Endothelial cell of umbilical vein (primary cell): Measurements from ENCODE around the gene DIP2C. TPM values are rescaled to one million over a fixed set of nuclear protein-coding genes. Genes with fewer than 3 reads are reported as not detected.
A peak's percentile ranks its signal among the peaks of the same experiment; 100 is the strongest.

Experiments
- BruUV-seq: library from RNA; stranded (reverse); fragments of 400-500 nt; replicated peaks from 2 replicates; lab custom pipeline; 2021; lab: Mats Ljungman, UMichigan
- CTCF ChIA-PET: fragments of 300-600, 350-600 bp; sonication (Branson Sonifier 250); formaldehyde crosslinking; loops from one replicate; lab custom pipeline; 2021; ENCODE audit warnings: antibody characterized with exemption, inconsistent platforms; lab: Charles Lee
- POLR2A ChIA-PET: fragments of 300-600, 350-600 bp; sonication (Branson Sonifier 250); formaldehyde crosslinking; loops from one replicate; lab custom pipeline; 2021; ENCODE audit warnings: antibody characterized with exemption, inconsistent platforms; lab: Charles Lee
- DNase-seq: peaks from one replicate; pipeline ENCODE4 v3.0.0-alpha.2; 2011; ENCODE audit warnings: low read depth, low spot score
- FAIRE-seq: peaks from 2 replicates; lab custom pipeline; 2011; peaks lifted over from hg19 to GRCh38; lab: Jason Lieb, UNC
- H2AFZ ChIP-seq: 2 replicates; pipeline ENCODE4 v1.6.0; 2012; ENCODE audit warnings: low read depth, low read length, control low read depth, inconsistent platforms
- H3K27ac ChIP-seq: 2 replicates; pipeline ENCODE4 v1.5.1; 2011; ENCODE audit warnings: low read depth, mild to moderate bottlenecking, control low read depth, low read length, moderate library complexity; ENCODE audit not compliant: insufficient read depth
- H3K27me3 ChIP-seq, 2 experiments: 2 replicates each; pipeline versions ENCODE4 v1.6.0 to v1.6.1; 2011; ENCODE audit warnings: low read length in 2 of 2, mixed read lengths in 1 of 2; ENCODE audit not compliant: control insufficient read depth in 2 of 2, insufficient read depth in 2 of 2
- H3K36me3 ChIP-seq, 2 experiments: 2 replicates in 1 of 2; 3 replicates in 1 of 2; pipeline ENCODE4 v1.5.1; 2011; ENCODE audit warnings: low read length in 2 of 2, mild to moderate bottlenecking in 1 of 2, moderate library complexity in 1 of 2; ENCODE audit not compliant: control insufficient read depth in 2 of 2, insufficient read depth in 2 of 2; ENCODE audit errors: extremely low read depth in 1 of 2
- H3K4me1 ChIP-seq: 3 replicates; pipeline ENCODE4 v1.5.1; 2011; ENCODE audit warnings: mild to moderate bottlenecking, low read length; ENCODE audit not compliant: control insufficient read depth, insufficient read depth; ENCODE audit errors: extremely low read depth
- H3K4me2 ChIP-seq: 2 replicates; pipeline ENCODE4 v1.6.1; 2011; ENCODE audit warnings: low read length, control low read depth, mixed read lengths; ENCODE audit not compliant: insufficient read depth
- H3K4me3 ChIP-seq, 3 experiments: fragments of 200-600 bp in 1 of 3; sonication (generic), shearing (Covaris generic) in 1 of 3; replicated peaks in 1 of 3; 2 replicates each; pipeline ENCODE4 v1.5.1; 2011 to 2016; ENCODE audit warnings: control low read depth in 3 of 3, low read length in 3 of 3, mild to moderate bottlenecking in 2 of 3, inconsistent platforms in 1 of 3, low read depth in 1 of 3, moderate library complexity in 1 of 3; ENCODE audit not compliant: insufficient read depth in 1 of 3
- H3K79me2 ChIP-seq: 2 replicates; pipeline ENCODE4 v1.6.0; 2012; ENCODE audit warnings: low read length, inconsistent platforms; ENCODE audit not compliant: control insufficient read depth, insufficient read depth
- H3K9ac ChIP-seq: replicated peaks from 2 replicates; pipeline ENCODE3; 2011; ENCODE audit warnings: low read length, control low read depth; ENCODE audit not compliant: insufficient read depth; ENCODE audit errors: extremely low read depth
- H3K9me1 ChIP-seq: replicated peaks from 3 replicates; pipeline ENCODE4 v1.6.0; 2011; ENCODE audit warnings: mild to moderate bottlenecking, low read length; ENCODE audit not compliant: control insufficient read depth, insufficient read depth; ENCODE audit errors: extremely low read depth
- H3K9me3 ChIP-seq: replicated peaks from 2 replicates; pipeline ENCODE4 v1.5.1; 2012; ENCODE audit warnings: low read length, inconsistent platforms; ENCODE audit not compliant: control insufficient read depth, insufficient read depth
- H4K20me1 ChIP-seq: replicated peaks from 2 replicates; pipeline ENCODE3; 2011; ENCODE audit warnings: mild to moderate bottlenecking, low read length; ENCODE audit not compliant: control insufficient read depth, insufficient read depth; ENCODE audit errors: extremely low read depth
- GATA2 ChIP-seq: IDR thresholded peaks from 2 replicates; pipeline ENCODE4 v1.7.0; 2011; ENCODE audit warnings: low read depth, mild to moderate bottlenecking, moderate library complexity, mixed read lengths, low read length; ENCODE audit not compliant: insufficient read length, insufficient read depth
- MYC ChIP-seq: IDR thresholded peaks from one replicate; pipeline ENCODE4 v1.6.1; 2011; ENCODE audit warnings: mild to moderate bottlenecking, low read depth, low read length
- POLR2A ChIP-seq: IDR thresholded peaks from 2 replicates; pipeline ENCODE4 v1.6.1; 2012; ENCODE audit warnings: low read depth, mild to moderate bottlenecking, control low read depth, low read length
- POLR2AphosphoS5 ChIP-seq: IDR thresholded peaks from 2 replicates; pipeline ENCODE4 v1.6.1; 2012; ENCODE audit warnings: low read depth, mild to moderate bottlenecking, control low read depth, low read length, moderate library complexity; ENCODE audit not compliant: insufficient read depth
- dilution Hi-C: fragments of 300-500 bp; cut with MboI; formaldehyde crosslinking; loops from one replicate; pipeline ENCODE4 v1.15.0; 2019; ENCODE audit warnings: low sequenced_read_pairs; ENCODE audit not compliant: extremely low pct_ligation_motif_present
- intact Hi-C: fragments of 100-400 bp; cut with micrococcal nuclease; formaldehyde crosslinking; loops from one replicate; pipeline ENCODE4 v1.10.0; 2022
- polyA plus RNA-seq, 4 experiments: library from polyadenylated mRNA; depleted of rRNA in 3 of 4; stranded (reverse) in 3 of 4; unstranded in 1 of 4; fragments of >200 nt; gene quantifications; 2 replicates each; pipeline versions ENCODE4 v1.2.1 to v1.2.3, GENCODE V29; 2011 to 2012; ENCODE audit warnings: missing spikeins in 1 of 4
- total RNA-seq: library from RNA; stranded (reverse); gene quantifications from 2 replicates; pipeline ENCODE4 v1.2.3, GENCODE V29; 2021
- TF ChIP-seq, protein P1 (sequence below), 2 donors: IDR thresholded peaks; 1 replicate in 1 of 2; 2 replicates in 1 of 2; pipeline ENCODE4 v1.5.1; 2011; ENCODE audit warnings: low read length in 2 of 2, mild to moderate bottlenecking in 2 of 2, moderate library complexity in 2 of 2, control low read depth in 1 of 2, inconsistent platforms in 1 of 2, low read depth in 1 of 2; ENCODE audit not compliant: insufficient read depth in 1 of 2; ENCODE audit errors: extremely low read depth in 1 of 2

DIP2C gene
- total and polyA plus RNA-seq, 2 donors (not counting 3 experiments of a cell fraction or from before 2014, with no cell fraction given) = 3.6 to 10.7 TPM

DNA sequence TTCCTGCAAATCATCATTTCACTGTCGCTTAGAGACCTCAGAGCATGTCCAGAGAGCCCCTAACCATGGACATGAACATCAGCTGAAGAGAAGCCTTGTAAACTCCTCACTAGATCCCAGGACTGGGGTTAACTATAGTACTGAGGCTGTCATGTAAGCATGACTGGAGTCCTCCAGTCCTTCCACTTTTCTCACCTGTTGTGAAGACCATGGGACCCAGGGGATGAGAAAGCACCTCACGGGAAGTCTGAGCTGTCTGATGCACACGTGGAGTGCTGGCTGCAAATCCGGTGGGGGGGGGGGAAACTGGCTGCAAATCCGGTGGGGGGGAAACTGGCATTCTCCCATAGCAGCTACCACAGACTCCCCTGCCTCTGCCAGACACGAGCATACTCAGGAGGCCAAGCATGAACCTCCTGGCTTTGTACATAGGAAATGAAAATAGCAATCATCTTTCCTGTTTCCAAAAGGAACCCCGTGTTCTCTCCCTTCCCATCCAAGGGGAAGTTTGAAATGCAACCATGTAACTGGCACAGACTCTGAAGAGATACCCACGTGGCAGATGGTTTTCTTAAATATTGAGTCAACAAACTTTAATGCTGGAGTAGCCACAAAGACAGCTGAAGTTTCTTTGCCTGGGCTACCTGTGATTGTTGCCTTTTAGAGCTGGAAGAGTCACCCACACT, 292.8 kb downstream of the DIP2C start:
- intact Hi-C loops = no loop called here
- Histone ChIP-seq H3K4me2 (no peak overlapping the region), H3K27ac (no peak overlapping the region), H3K9me1 (no peaks in the 10 kb centered on the region), H3K4me1 (peaks cover 5% of the 10 kb centered on the region), H4K20me1 (no peaks in the 10 kb centered on the region), H3K79me2 (no peaks in the 10 kb centered on the region), H3K9me3 (no peaks in the 10 kb centered on the region), H3K4me3 (no peak overlapping the region), H3K36me3 (no peaks in the 10 kb centered on the region), H2AFZ (no peak overlapping the region), H3K27me3 (no peaks in the 10 kb centered on the region), H3K9ac (no peak overlapping the region)
- BruUV-seq = no TSS peak
- CTCF ChIA-PET = no interaction called here
- DNase-seq (no peak), FAIRE-seq (peak; percentile 4)
- dilution Hi-C loops = no loop called here
- POLR2A ChIA-PET = no interaction called here
- TF ChIP-seq POLR2AphosphoS5 = no peak

DNA sequence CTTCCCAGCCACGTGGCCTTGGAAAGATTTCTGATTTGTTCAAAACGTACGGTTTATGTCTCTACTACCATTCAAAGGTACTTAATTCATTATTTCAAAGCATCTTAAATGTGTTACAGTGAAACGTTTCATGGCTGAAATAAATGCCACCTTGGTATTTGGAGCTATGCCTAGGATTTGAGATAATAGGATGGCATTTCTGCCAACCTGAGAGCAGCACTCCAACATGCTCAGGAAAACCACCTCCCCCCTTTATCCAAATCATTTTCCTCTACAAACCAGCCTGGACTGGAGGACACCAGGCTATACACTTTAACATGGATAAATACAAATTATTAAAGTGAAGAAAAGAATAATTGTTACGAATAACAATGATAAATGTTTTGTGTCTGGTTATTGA, 293.4 kb downstream of the DIP2C start:
- Histone ChIP-seq H3K9me1 (no peaks in the 10 kb centered on the region), H3K27ac (no peak overlapping the region), H3K27me3 (no peaks in the 10 kb centered on the region), H3K9ac (no peak overlapping the region), H3K4me3 (no peak overlapping the region), H3K4me2 (no peak overlapping the region), H3K9me3 (no peaks in the 10 kb centered on the region), H2AFZ (no peak overlapping the region), H3K4me1 (peaks cover 5% of the 10 kb centered on the region), H4K20me1 (no peaks in the 10 kb centered on the region), H3K36me3 (no peaks in the 10 kb centered on the region), H3K79me2 (no peaks in the 10 kb centered on the region)
- CTCF ChIA-PET = no interaction called here
- dilution Hi-C loops (no loop called here), intact Hi-C loops (no loop called here)
- no peak for DNase-seq
- POLR2A ChIA-PET = no interaction called here
- no TSS peak for BruUV-seq
- FAIRE-seq = no peak
- TF ChIP-seq, protein P1, sequence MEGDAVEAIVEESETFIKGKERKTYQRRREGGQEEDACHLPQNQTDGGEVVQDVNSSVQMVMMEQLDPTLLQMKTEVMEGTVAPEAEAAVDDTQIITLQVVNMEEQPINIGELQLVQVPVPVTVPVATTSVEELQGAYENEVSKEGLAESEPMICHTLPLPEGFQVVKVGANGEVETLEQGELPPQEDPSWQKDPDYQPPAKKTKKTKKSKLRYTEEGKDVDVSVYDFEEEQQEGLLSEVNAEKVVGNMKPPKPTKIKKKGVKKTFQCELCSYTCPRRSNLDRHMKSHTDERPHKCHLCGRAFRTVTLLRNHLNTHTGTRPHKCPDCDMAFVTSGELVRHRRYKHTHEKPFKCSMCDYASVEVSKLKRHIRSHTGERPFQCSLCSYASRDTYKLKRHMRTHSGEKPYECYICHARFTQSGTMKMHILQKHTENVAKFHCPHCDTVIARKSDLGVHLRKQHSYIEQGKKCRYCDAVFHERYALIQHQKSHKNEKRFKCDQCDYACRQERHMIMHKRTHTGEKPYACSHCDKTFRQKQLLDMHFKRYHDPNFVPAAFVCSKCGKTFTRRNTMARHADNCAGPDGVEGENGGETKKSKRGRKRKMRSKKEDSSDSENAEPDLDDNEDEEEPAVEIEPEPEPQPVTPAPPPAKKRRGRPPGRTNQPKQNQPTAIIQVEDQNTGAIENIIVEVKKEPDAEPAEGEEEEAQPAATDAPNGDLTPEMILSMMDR (IDR thresholded peaks at IDR 0.05; ENCODE audit: extremely low read depth in 1 of 2, insufficient read depth in 1 of 2, low read depth in 1 of 2, low read length in 2 of 2) = no peak
- TF ChIP-seq GATA2 = no peak
- TF ChIP-seq POLR2A = no peak
- no peak for TF ChIP-seq POLR2AphosphoS5
- TF ChIP-seq MYC = no peak
